ENCODE results near the gene NLRP7.

NLRP7 gene

GRCh38 chr19:54949412-54949811 is 2.1 kb upstream of the NLRP7 start:
- no peak for TF ChIP-seq USF1 (IDR thresholded peaks at IDR 0.05)
- no peak for TF ChIP-seq FOXM1 (IDR thresholded peaks at IDR 0.05; ENCODE audit: borderline replicate concordance, low read depth)
- TF ChIP-seq EGR1 (IDR thresholded peaks at IDR 0.05) = no peak
- TF ChIP-seq CREB1 (IDR thresholded peaks at IDR 0.05; ENCODE audit: low read depth) = no peak
- no peak for TF ChIP-seq TEAD4 (IDR thresholded peaks at IDR 0.05)
- no peak for TF ChIP-seq EP300 (IDR thresholded peaks at IDR 0.05; ENCODE audit: borderline replicate concordance)
- TF ChIP-seq RAD21 (IDR thresholded peaks at IDR 0.05; ENCODE audit: low read depth) = no peak
- no peak for TF ChIP-seq YY1 (IDR thresholded peaks at IDR 0.05; ENCODE audit: low read depth)
- no peak for TF ChIP-seq ZBTB7A (IDR thresholded peaks at IDR 0.05; ENCODE audit: low read depth)
- no peak for TF ChIP-seq TAF1 (IDR thresholded peaks at IDR 0.05; ENCODE audit: low read depth)
- TF ChIP-seq MAX (IDR thresholded peaks at IDR 0.05) = no peak
- TF ChIP-seq NFIC (IDR thresholded peaks at IDR 0.05) = no peak
- TF ChIP-seq TCF12 (IDR thresholded peaks at IDR 0.05; ENCODE audit: low read depth) = no peak
- TF ChIP-seq CEBPB (IDR thresholded peaks at IDR 0.05) = no peak
- no peak for TF ChIP-seq REST (IDR thresholded peaks at IDR 0.05; ENCODE audit: low read depth)

- TF ChIP-seq TAF1 (IDR thresholded peaks at IDR 0.05; ENCODE audit: low read depth) (no peak), TEAD4 (IDR thresholded peaks at IDR 0.05) (no peak), RAD21 (IDR thresholded peaks at IDR 0.05; ENCODE audit: low read depth) (no peak), REST (IDR thresholded peaks at IDR 0.05; ENCODE audit: low read depth) (no peak), ZBTB7A (IDR thresholded peaks at IDR 0.05; ENCODE audit: low read depth) (no peak), NFIC (IDR thresholded peaks at IDR 0.05) (no peak), EGR1 (IDR thresholded peaks at IDR 0.05) (no peak)
Measured at GRCh38 chr19:54938906-54939305, 8.4 kb downstream of the NLRP7 start.

GRCh38 chr19:54937926-54938325 is 9.4 kb downstream of the NLRP7 start:
- TF ChIP-seq TAF1 (IDR thresholded peaks at IDR 0.05; ENCODE audit: low read depth) = no peak
- no peak for TF ChIP-seq EP300 (IDR thresholded peaks at IDR 0.05; ENCODE audit: borderline replicate concordance)
- no peak for TF ChIP-seq EGR1 (IDR thresholded peaks at IDR 0.05)
- no peak for TF ChIP-seq NFIC (IDR thresholded peaks at IDR 0.05)
- no peak for TF ChIP-seq REST (IDR thresholded peaks at IDR 0.05; ENCODE audit: low read depth)

GRCh38 chr19:54928299-54928698 is 19.0 kb downstream of the NLRP7 start:
- TF ChIP-seq NFIC (IDR thresholded peaks at IDR 0.05) = no peak

GRCh38 chr19:54923276-54923675 is 24.1 kb downstream of the NLRP7 start:
- TF ChIP-seq MAX (IDR thresholded peaks at IDR 0.05) (no peak), YY1 (IDR thresholded peaks at IDR 0.05; ENCODE audit: low read depth) (no peak), CREB1 (IDR thresholded peaks at IDR 0.05; ENCODE audit: low read depth) (no peak), REST (IDR thresholded peaks at IDR 0.05; ENCODE audit: low read depth) (no peak), TCF12 (IDR thresholded peaks at IDR 0.05; ENCODE audit: low read depth) (no peak), EGR1 (IDR thresholded peaks at IDR 0.05) (no peak), TAF1 (IDR thresholded peaks at IDR 0.05; ENCODE audit: low read depth) (no peak), USF1 (IDR thresholded peaks at IDR 0.05) (no peak), TEAD4 (IDR thresholded peaks at IDR 0.05) (no peak)
